Stimulated activated naive CD8-positive, alpha-beta T cell treated with anti-CD3 and anti-CD28 coated beads, Interleukin-15, Interleukin-2, amounts not matched to agents 100 ng/mL and 50 ng/mL, for 24 hours (primary cell): ENCODE results near the gene CDH4.

Experiments
- H3K27ac Mint-ChIP-seq: one replicate; pipeline ENCODE4 v1.8.0; 2021; ENCODE audit warnings: mild to moderate bottlenecking, mixed read lengths
- H3K27me3 Mint-ChIP-seq: one replicate; pipeline ENCODE4 v1.8.0; 2021; ENCODE audit warnings: mixed read lengths
- H3K36me3 Mint-ChIP-seq: one replicate; pipeline ENCODE4 v1.8.0; 2021; ENCODE audit warnings: low read depth, mixed read lengths
- H3K4me1 Mint-ChIP-seq: one replicate; pipeline ENCODE4 v1.8.0; 2021; ENCODE audit warnings: low read depth, mixed read lengths
- H3K4me3 Mint-ChIP-seq: one replicate; pipeline ENCODE4 v1.8.0; 2021; ENCODE audit warnings: mild to moderate bottlenecking, mixed read lengths
- H3K9me3 Mint-ChIP-seq: one replicate; pipeline ENCODE4 v1.8.0; 2021; ENCODE audit warnings: mixed read lengths

The CDH4 gene

DNA sequence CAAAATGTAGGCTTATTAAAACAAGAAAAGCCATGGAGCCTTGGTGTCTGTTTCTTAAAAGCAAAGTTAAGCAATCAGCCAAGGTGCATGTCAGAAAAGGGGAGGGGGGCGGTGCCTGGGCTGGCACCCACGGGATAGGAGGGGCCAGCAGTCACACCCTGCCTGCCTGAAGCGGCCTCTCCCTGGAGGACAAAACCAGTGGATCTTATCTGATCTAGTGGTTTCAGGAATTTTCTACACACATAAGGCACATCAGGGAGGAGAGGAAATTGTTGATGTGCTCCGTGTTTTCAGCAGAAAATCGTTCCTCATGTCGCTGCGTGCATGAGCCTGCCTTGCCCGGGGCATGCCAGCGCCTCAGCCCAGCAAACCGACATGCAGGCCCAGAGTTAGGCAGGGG, 537.3 kb downstream of the CDH4 start:
- no peaks in the 10 kb centered on the region for H3K4me1 Mint-ChIP-seq
- H3K4me3 Mint-ChIP-seq: no peak overlapping the region
- H3K9me3 Mint-ChIP-seq: peaks cover 4% of the 10 kb centered on the region
- H3K27me3 Mint-ChIP-seq: no peaks in the 10 kb centered on the region
- no peak overlapping the region for H3K27ac Mint-ChIP-seq
- no peaks in the 10 kb centered on the region for H3K36me3 Mint-ChIP-seq

DNA sequence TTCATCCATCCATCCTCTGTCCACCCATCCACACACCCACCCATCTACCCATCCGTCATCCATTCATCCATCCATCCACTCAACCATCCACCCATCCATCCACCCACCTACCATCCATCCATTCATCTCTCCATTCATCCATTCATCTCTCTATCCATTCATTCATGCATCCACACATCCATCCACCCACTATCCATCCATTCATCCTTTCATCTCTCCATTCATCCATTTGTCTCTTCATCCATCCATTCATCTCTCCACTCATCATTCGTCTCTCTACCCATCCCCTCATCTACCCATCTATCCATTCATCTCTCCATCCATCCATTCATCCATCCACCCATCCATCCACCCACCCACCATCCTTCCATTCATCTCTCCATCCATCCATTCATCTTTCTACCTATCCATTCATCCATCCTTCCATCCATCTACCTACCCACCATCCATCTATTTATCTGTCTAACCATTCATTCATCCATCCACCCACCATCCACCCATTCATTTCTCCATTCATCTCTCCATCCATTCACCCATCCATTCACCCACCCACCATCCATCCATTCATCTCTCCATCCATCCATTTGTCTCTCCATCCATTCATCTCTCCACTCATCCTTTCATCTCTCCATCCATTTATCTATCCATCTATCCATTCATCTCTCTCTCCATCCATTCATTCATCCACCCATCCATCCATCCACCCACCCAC, 538.2 kb downstream of the CDH4 start:
- H3K27ac Mint-ChIP-seq: no peak overlapping the region
- no peaks in the 10 kb centered on the region for H3K27me3 Mint-ChIP-seq
- peaks cover 7% of the 10 kb centered on the region for H3K9me3 Mint-ChIP-seq
- no peaks in the 10 kb centered on the region for H3K36me3 Mint-ChIP-seq
- no peak overlapping the region for H3K4me3 Mint-ChIP-seq
- H3K4me1 Mint-ChIP-seq: no peaks in the 10 kb centered on the region

DNA sequence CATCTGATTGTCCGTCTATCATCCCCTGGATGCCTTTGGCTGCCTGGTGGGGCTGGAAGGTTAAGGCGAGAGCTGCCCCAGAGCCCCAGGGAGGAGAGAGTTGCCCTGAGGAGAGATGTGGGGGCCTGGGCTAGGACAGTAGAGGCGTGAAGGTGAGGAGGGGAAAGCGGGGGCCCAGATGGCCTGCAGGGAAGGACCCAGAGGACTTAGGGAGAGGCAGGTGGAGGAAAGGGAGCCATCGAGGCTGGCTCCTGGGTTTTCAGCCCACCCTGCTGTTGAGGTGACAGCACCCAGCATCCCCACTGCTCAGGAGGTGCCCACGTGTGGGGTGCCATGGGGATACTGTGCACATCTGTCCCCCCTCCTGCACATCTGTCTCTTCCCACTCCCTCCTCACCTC, 539.9 kb downstream of the CDH4 start:
- Mint-ChIP-seq H3K27me3 (no peaks in the 10 kb centered on the region), H3K9me3 (peaks cover 7% of the 10 kb centered on the region), H3K4me1 (no peaks in the 10 kb centered on the region), H3K27ac (no peak overlapping the region), H3K4me3 (no peak overlapping the region), H3K36me3 (no peaks in the 10 kb centered on the region)

DNA sequence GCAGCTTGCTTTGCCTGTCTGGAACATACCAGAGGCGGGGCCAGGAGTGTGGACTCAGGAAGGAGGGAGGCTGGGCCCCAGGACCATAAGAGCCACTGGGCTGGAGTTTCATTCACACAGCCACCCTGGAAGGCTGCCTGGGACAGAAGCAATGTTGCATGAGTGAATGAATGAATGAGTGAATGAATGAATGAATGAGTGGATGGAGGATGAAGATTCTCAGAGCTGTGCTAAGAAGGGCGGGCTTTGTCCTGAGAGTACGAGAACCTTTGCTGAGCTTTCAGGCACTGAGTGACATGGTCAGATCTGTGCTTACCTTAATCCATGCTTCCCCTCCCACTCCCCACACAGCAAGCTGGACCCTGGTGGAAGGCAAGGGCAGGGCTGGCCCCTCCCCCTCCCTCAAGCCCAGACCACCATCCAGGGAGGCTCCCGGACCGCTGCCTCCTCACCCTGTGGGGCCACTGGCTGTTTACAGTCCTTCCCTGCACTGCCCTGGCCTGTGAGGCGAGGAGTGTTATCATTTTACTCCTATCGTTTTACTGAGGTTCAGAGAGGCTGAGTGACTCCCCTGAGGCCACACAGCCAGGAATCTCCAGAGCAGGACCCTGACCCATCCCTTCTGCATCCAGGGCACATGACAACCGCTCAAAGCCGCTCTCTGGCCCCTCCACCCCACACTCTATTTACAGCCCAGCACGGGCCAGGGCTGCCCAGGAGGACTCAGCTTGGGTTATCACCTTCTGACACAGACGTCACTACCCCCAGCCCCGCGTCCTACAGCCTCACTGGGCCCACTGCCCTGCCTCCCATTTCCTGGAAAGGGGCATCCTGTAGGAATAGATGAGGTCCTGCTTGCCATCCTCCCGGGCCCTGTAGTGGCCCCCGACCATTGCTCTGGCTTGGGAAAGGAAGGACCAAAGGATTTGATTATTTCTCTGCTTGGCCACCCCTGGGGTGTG, 543.9 kb downstream of the CDH4 start:
- Mint-ChIP-seq H3K27ac (no peak overlapping the region), H3K4me1 (no peaks in the 10 kb centered on the region), H3K4me3 (no peak overlapping the region), H3K36me3 (no peaks in the 10 kb centered on the region), H3K9me3 (peaks cover 7% of the 10 kb centered on the region), H3K27me3 (no peaks in the 10 kb centered on the region)

DNA sequence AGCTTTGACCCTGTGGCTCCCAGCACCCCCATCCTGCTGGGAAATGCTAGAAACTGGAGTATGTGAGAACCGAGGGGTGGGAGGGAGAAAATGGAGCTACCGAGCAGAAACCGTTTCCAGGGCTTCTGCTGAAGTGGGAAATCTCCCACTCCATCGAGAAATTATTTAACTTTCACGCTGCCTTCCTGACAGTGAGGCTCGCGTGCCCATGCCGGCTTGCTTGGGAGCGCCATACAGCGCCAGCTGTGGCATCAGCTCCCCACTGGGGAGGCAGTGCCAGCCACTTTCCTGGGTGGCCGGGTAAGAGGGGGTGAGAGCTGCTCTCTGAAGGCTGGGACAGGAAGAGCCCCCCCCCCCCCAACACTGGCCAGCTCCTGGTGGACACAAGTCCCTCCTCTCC, 544.7 kb downstream of the CDH4 start:
- no peak overlapping the region for H3K4me3 Mint-ChIP-seq
- H3K9me3 Mint-ChIP-seq: peaks cover 3% of the 10 kb centered on the region
- H3K4me1 Mint-ChIP-seq: no peaks in the 10 kb centered on the region
- H3K27me3 Mint-ChIP-seq: no peaks in the 10 kb centered on the region
- H3K27ac Mint-ChIP-seq: no peak overlapping the region
- H3K36me3 Mint-ChIP-seq: no peaks in the 10 kb centered on the region

DNA sequence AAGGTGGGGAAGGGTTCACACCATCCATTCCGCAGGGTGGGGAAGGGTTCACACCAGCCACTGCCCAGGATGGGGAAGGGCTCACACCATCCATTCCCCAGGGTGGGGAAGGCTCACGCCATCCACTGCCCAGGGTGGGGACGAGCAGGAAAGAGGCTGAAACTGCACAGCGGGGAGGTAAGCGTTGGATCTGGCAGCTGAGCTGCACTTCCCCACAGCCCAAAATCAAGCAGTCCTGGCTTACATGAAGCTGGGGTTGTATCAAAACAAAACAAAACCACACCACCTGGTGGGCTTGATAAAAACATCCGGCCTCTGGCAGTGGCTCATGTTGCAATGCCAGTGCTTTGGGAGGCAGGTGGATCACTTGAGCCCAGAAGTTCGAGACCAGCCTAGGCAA, 545.1 kb downstream of the CDH4 start:
- no peak overlapping the region for H3K4me3 Mint-ChIP-seq
- H3K4me1 Mint-ChIP-seq: no peaks in the 10 kb centered on the region
- no peaks in the 10 kb centered on the region for H3K27me3 Mint-ChIP-seq
- peaks cover 3% of the 10 kb centered on the region for H3K9me3 Mint-ChIP-seq
- no peak overlapping the region for H3K27ac Mint-ChIP-seq
- H3K36me3 Mint-ChIP-seq: no peaks in the 10 kb centered on the region

DNA sequence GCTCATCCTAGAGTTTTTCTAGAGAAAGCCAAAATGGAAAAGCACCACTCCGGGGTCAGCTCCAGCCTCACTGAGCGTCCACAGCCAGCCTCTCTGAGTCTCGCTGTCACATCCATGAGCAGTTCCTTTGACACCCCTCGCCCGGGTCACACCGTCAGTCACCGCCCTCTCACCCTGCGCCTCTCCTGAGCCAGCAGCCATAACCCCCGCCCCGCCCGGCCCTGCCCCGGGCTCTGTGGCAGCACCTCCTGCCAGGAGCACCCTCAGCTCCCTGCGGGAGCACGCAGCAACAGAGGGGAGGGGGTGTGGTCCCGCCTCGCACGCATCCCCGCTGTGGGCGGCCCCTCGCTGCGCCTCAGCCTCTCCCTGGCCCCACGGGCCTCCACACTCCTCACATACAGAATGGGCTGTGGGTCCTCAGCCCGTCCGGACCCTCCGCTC, 545.9 kb downstream of the CDH4 start:
- Mint-ChIP-seq H3K9me3 (peaks cover 3% of the 10 kb centered on the region), H3K36me3 (no peaks in the 10 kb centered on the region)

DNA sequence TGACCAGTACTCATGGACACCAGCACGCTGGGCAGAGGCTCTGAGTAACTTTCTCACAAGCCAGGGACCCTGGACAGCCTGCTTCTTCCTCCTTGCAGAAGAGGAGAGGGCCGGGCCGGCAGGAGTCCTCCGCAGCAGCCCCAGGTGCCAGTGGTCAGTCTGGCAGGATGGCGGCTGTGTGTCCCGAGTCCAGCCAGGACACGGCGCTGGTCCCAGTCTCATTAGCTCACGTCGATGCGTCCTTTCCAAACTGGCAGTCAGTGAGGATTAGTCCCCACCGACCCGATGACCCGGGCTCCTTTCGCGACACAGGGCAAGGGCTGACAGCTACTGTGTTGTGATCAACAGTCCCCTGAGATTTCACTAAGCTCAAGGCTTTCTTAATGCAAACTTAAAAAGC, 546.6 kb downstream of the CDH4 start:
- H3K27ac Mint-ChIP-seq: no peak overlapping the region
- no peaks in the 10 kb centered on the region for H3K36me3 Mint-ChIP-seq
- no peak overlapping the region for H3K4me3 Mint-ChIP-seq
- H3K4me1 Mint-ChIP-seq: no peaks in the 10 kb centered on the region
- peaks cover 3% of the 10 kb centered on the region for H3K9me3 Mint-ChIP-seq
- no peaks in the 10 kb centered on the region for H3K27me3 Mint-ChIP-seq

More for the DNA sequence above, 545.9 kb downstream of the CDH4 start:
- Mint-ChIP-seq H3K4me3 (no peak overlapping the region), H3K27me3 (no peaks in the 10 kb centered on the region), H3K27ac (no peak overlapping the region), H3K4me1 (no peaks in the 10 kb centered on the region)

DNA sequence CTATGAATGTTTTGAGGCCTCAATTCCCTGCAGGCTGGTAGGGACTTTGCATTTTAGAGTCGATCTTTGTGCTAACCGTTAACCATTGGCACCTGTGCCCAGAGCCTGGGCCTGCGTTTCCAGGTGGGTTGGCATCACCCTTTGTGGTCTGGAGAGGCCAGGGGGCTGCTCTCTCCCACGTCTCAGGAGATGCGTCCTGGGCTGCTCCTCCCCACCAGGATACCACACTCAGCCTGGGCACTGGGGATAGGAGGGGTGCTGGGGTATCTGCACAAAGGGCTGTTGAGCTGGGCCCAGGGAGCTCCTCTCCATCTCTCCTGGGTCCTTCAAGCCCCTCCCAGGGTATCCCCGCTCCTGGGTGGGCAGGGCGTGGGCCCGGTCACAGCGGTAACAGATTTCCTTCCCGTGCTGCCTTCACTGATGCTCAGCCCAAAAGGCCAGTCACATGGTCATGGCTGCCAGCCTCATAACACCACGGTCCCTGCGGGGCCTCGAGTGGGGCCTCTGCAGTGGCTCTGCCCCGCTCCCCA, 547.4 kb downstream of the CDH4 start:
- Mint-ChIP-seq H3K9me3 (peaks cover 3% of the 10 kb centered on the region), H3K27me3 (no peaks in the 10 kb centered on the region), H3K4me3 (no peak overlapping the region), H3K36me3 (no peaks in the 10 kb centered on the region), H3K27ac (no peak overlapping the region), H3K4me1 (no peaks in the 10 kb centered on the region)

DNA sequence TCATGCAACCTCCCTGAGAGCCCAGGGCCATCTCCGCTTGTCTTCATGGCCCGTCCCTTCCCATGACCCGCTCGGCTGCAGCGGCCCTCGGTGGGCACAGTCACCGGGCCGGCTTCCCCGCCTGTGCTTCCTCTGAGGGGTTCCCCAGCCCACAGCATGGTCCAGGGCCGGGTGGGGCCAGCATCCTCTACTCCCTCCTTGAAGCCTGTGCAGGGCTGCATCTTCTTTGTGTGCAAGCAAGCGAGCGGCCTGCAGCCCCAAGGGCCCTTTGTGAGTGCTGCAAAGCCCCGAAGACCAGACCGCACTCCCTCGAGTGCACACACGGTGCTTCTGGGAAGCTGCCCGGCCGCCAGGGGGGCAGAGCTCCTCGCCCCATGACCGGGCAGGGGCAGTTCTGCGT, 547.9 kb downstream of the CDH4 start:
- no peak overlapping the region for H3K4me3 Mint-ChIP-seq
- no peak overlapping the region for H3K27ac Mint-ChIP-seq
- H3K36me3 Mint-ChIP-seq: no peaks in the 10 kb centered on the region
- no peaks in the 10 kb centered on the region for H3K4me1 Mint-ChIP-seq
- no peaks in the 10 kb centered on the region for H3K27me3 Mint-ChIP-seq
- H3K9me3 Mint-ChIP-seq: peaks cover under 1% of the 10 kb centered on the region

DNA sequence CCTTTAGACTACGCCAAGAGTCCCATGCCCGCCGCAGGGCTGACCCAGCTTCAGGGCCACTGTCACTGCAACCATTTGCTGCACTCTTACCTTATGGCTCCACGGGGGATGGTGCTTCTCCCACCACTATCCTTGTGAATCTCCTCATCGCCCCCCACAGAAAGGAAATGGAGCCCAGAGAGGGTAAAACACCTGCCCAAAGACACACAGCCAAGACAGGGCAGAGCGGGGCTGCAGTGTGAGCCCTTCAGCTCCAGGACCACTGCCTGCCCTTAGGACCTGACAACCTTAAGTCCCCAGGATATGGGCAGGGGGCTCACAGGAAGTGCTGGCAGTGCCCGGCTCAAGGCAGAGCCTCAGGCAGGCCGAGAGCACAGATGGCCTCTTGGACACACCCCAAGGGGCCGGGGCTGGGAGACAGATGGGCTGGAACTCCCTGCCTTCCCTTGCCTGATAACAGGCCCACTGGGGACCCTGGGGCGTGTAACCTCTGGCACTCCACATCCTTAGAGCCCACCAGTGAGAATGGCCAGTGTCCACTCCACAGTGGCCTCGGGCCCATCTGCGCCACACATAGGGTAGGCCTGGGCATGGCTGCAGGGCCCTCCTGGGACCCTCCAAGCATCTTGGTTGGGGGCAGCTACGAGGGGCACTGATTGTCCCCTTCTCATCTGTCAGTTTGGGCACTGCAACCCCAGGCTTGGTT, 548.5 kb downstream of the CDH4 start:
- Mint-ChIP-seq H3K27ac (no peak overlapping the region), H3K27me3 (no peaks in the 10 kb centered on the region), H3K4me1 (no peaks in the 10 kb centered on the region), H3K4me3 (no peak overlapping the region), H3K36me3 (no peaks in the 10 kb centered on the region), H3K9me3 (no peaks in the 10 kb centered on the region)

DNA sequence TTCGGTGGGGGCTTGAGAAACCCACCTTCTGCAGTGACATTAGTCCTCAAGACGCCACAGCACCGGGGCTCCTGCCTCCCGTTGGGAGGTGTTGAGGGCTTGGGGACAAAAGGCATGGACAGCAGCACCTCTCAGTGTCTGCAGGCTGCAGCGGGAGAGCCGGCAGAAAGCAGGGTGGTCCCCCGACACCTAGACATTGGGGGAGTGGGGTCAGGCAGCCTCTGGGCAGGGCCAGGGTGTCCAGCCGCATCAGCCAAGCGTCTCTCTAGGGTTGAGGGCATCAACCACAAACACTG, 549.0 kb downstream of the CDH4 start:
- Mint-ChIP-seq H3K9me3 (no peaks in the 10 kb centered on the region), H3K4me3 (no peak overlapping the region), H3K36me3 (no peaks in the 10 kb centered on the region), H3K27me3 (no peaks in the 10 kb centered on the region), H3K4me1 (no peaks in the 10 kb centered on the region), H3K27ac (no peak overlapping the region)

DNA sequence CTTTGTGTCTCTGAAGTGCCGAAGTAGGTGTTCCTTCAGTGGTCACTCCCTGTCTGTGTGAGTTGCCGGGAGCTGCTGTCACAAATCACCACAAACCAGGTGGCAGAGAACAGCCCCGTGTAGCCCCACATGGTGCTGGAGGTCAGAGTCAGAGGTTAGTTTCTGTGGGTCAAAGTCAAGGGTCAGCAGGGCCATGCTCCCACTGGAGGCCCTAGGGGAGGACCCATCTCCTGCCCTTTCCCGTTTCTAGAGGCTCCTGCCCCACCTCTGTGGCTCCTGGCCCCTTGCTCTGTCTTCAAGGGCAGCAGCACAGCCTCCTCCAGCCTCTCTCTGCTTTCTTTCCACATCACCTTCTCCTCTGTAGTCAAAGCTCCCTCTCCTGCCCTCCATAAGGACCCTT, 549.4 kb downstream of the CDH4 start:
- H3K36me3 Mint-ChIP-seq: no peaks in the 10 kb centered on the region
- H3K4me1 Mint-ChIP-seq: no peaks in the 10 kb centered on the region
- H3K27me3 Mint-ChIP-seq: no peaks in the 10 kb centered on the region
- H3K9me3 Mint-ChIP-seq: no peaks in the 10 kb centered on the region
- no peak overlapping the region for H3K4me3 Mint-ChIP-seq
- H3K27ac Mint-ChIP-seq: no peak overlapping the region

DNA sequence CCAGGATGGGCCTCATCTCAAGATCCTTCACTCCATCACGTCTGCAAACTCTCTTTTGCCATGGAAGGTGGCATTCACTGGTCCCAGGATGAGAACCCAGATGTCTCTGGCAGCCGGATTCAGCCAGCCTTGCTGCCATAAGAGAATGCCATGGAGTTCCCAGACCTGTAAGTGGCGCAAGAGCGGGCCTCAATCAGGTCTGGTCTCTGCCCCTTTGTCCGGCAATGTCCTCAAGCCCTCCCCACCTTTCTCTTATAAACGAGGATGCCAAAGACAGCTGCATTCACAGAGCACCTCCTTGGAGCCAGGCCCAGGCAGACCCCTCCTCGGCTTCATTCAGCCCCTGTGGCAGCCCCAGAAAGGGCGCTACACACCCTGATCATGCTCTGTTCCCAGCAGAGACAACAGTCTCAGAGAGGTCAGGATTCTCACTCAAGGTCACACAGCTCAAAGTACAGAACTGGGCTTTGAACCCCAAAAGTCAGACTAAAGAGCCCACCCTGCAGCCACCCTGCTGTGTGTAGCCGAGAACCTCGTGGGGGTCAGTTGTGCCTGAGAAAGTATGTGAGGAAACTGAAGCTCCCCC, 549.9 kb downstream of the CDH4 start:
- H3K4me1 Mint-ChIP-seq: no peaks in the 10 kb centered on the region
- H3K36me3 Mint-ChIP-seq: no peaks in the 10 kb centered on the region
- H3K4me3 Mint-ChIP-seq: no peak overlapping the region
- no peaks in the 10 kb centered on the region for H3K27me3 Mint-ChIP-seq
- no peaks in the 10 kb centered on the region for H3K9me3 Mint-ChIP-seq
- H3K27ac Mint-ChIP-seq: no peak overlapping the region
